ENCODE measurements around the gene ATF7IP2. TPM values are rescaled to one million over a fixed set of nuclear protein-coding genes. Genes with fewer than 3 reads are reported as not detected.
A peak's percentile ranks its signal among the peaks of the same experiment; 100 is the strongest.

ATF7IP2 gene
- total and polyA plus RNA-seq, 2 of the 13 experiments (the other 11 are each of a cell fraction or from before 2014, with no cell fraction given) = 117 to 217 TPM

DNA sequence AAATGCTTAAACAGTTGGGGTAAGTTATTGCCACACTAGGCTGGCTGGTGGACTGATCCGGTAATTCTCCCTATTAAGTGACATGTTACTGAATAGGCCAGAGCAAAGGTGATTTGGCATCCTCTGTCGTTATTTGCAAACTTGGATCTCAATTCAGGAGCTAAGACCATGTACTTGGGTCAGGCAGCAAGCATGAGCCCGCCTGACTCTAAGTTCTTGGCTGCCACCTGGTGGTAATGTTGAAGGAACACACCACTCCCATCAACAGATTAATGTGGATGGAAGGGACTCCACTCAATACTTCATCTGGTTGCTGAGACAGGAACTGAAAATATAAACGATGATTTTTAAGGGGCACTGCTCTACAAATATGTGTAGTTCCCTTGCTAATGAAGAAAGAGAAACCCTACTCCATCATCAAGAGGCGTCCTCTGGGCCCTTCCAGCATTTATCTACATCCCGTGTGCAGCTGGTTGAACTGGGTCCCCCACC lies 123.7 kb downstream of the ATF7IP2 start (continued):
- TF ChIP-seq ZNF318 (CRISPR knock-in tag; IDR thresholded peaks at IDR 0.05) = 0 out of 2 replicates have a peak, but pooled peaks have one; percentile 56
- 0 out of 2 replicates have a peak, but pooled peaks have one; percentile 59 for TF ChIP-seq ZNF792 (CRISPR knock-in tag; IDR thresholded peaks at IDR 0.05)
- TF ChIP-seq TEF (CRISPR knock-in tag; IDR thresholded peaks at IDR 0.05) = no peak
- no peak for TF ChIP-seq DNMT3B (CRISPR knock-in tag; conservative IDR thresholded peaks at IDR 0.05)
- peak; percentile 32; the same call in 1 of the 2 replicates for TF ChIP-seq ZBTB49 (CRISPR knock-in tag; IDR thresholded peaks at IDR 0.05; ENCODE audit: borderline replicate concordance)
- TF ChIP-seq MATR3 (CRISPR knock-in tag; IDR thresholded peaks at IDR 0.05) = no peak
- TF ChIP-seq JUN (CRISPR knock-in tag; IDR thresholded peaks at IDR 0.05) = peak; percentile 47; the same call in 1 of the 2 replicates
- TF ChIP-seq, protein P1, sequence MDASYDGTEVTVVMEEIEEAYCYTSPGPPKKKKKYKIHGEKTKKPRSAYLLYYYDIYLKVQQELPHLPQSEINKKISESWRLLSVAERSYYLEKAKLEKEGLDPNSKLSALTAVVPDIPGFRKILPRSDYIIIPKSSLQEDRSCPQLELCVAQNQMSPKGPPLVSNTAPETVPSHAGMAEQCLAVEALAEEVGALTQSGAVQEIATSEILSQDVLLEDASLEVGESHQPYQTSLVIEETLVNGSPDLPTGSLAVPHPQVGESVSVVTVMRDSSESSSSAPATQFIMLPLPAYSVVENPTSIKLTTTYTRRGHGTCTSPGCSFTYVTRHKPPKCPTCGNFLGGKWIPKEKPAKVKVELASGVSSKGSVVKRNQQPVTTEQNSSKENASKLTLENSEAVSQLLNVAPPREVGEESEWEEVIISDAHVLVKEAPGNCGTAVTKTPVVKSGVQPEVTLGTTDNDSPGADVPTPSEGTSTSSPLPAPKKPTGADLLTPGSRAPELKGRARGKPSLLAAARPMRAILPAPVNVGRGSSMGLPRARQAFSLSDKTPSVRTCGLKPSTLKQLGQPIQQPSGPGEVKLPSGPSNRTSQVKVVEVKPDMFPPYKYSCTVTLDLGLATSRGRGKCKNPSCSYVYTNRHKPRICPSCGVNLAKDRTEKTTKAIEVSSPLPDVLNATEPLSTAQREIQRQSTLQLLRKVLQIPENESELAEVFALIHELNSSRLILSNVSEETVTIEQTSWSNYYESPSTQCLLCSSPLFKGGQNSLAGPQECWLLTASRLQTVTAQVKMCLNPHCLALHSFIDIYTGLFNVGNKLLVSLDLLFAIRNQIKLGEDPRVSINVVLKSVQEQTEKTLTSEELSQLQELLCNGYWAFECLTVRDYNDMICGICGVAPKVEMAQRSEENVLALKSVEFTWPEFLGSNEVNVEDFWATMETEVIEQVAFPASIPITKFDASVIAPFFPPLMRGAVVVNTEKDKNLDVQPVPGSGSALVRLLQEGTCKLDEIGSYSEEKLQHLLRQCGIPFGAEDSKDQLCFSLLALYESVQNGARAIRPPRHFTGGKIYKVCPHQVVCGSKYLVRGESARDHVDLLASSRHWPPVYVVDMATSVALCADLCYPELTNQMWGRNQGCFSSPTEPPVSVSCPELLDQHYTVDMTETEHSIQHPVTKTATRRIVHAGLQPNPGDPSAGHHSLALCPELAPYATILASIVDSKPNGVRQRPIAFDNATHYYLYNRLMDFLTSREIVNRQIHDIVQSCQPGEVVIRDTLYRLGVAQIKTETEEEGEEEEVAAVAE (CRISPR knock-in tag; IDR thresholded peaks at IDR 0.05; ENCODE audit: borderline replicate concordance) = peak; percentile 84; the same call in 1 of the 2 replicates
- no peak for TF ChIP-seq ZFP62 (CRISPR knock-in tag; IDR thresholded peaks at IDR 0.05)
- no peak for TF ChIP-seq JDP2 (CRISPR knock-in tag; IDR thresholded peaks at IDR 0.05; ENCODE audit: borderline replicate concordance)
- TF ChIP-seq, protein P2, sequence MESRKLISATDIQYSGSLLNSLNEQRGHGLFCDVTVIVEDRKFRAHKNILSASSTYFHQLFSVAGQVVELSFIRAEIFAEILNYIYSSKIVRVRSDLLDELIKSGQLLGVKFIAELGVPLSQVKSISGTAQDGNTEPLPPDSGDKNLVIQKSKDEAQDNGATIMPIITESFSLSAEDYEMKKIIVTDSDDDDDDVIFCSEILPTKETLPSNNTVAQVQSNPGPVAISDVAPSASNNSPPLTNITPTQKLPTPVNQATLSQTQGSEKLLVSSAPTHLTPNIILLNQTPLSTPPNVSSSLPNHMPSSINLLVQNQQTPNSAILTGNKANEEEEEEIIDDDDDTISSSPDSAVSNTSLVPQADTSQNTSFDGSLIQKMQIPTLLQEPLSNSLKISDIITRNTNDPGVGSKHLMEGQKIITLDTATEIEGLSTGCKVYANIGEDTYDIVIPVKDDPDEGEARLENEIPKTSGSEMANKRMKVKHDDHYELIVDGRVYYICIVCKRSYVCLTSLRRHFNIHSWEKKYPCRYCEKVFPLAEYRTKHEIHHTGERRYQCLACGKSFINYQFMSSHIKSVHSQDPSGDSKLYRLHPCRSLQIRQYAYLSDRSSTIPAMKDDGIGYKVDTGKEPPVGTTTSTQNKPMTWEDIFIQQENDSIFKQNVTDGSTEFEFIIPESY (CRISPR knock-in tag; IDR thresholded peaks at IDR 0.05) = no peak
